Ascending aorta (tissue), 2 donors: ENCODE data around the gene GSN. TPM values are rescaled to one million over a fixed set of nuclear protein-coding genes. Genes with fewer than 3 reads are reported as not detected.
A peak's percentile ranks its signal among the peaks of the same experiment; 100 is the strongest.

Experiments
- DNase-seq, 2 donors: peaks; one replicate each; pipeline ENCODE4 v3.0.0-alpha.2; 2019; ENCODE audit warnings: low spot score in 2 of 2
- H3K27ac ChIP-seq, 2 donors: fragments of 200-600 bp; sonication (generic); one replicate each; pipeline ENCODE4 v1.5.1; 2016 to 2017; ENCODE audit warnings: mild to moderate bottlenecking in 1 of 2
- H3K27me3 ChIP-seq: fragments of 200-600 bp; sonication (generic); one replicate; pipeline ENCODE4 v1.5.1; 2017
- H3K36me3 ChIP-seq, 2 donors: fragments of 200-600 bp; sonication (generic); one replicate each; pipeline ENCODE4 v1.5.1; 2016
- H3K4me1 ChIP-seq, 2 donors: fragments of 200-600 bp; sonication (generic); one replicate each; pipeline ENCODE4 v1.5.1; 2016 to 2017; ENCODE audit warnings: mild to moderate bottlenecking in 1 of 2
- H3K4me3 ChIP-seq, 2 donors: fragments of 200-600 bp; sonication (generic); one replicate each; pipeline ENCODE4 v1.5.1; 2016 to 2017; ENCODE audit warnings: mild to moderate bottlenecking in 1 of 2
- H3K9me3 ChIP-seq, 2 donors: fragments of 200-600 bp; sonication (generic); one replicate each; pipeline ENCODE4 v1.5.1; 2016
- CTCF ChIP-seq, 3 experiments: fragments of 200-600 bp in 2 of 3; fragments of 450-650 bp in 1 of 3; sonication (generic) in 2 of 3; IDR thresholded peaks; one replicate each; pipeline ENCODE4 v1.5.1; 2016 to 2019; ENCODE audit warnings: antibody characterized with exemption in 3 of 3, mild to moderate bottlenecking in 1 of 3, moderate library complexity in 1 of 3
- intact Hi-C: fragments of 100-400 bp; cut with DNase I; formaldehyde crosslinking; loops from one replicate; pipeline ENCODE4 v1.15.1; 2023
- total RNA-seq: library from RNA; depleted of rRNA; stranded (reverse); fragments of >200 nt; gene quantifications from one replicate; pipeline ENCODE4 v1.1.0, GENCODE V29; 2016

GSN gene
- total RNA-seq, 1 donor from 2014 or later = 3,012 TPM

- peaks cover 40 to 82% of the 10 kb centered on the region in 2 donors for H3K4me1 ChIP-seq
- no peak overlapping the region for H3K4me3 ChIP-seq
- H3K27ac ChIP-seq = peak overlapping the region; percentile 92 to 99
- H3K36me3 ChIP-seq = peaks cover 4 to 18% of the 10 kb centered on the region in 2 donors
- H3K9me3 ChIP-seq = no peaks in the 10 kb centered on the region
- no peak for TF ChIP-seq CTCF (IDR thresholded peaks at IDR 0.05)
- H3K27me3 ChIP-seq = no peaks in the 10 kb centered on the region
- no peak for DNase-seq
- intact Hi-C loops = no loop called here
Measured at GRCh38 chr9:121296213-121297127, 28.5 kb downstream of the GSN start.

GRCh38 chr9:121297389-121297788 is 29.4 kb downstream of the GSN start:
- TF ChIP-seq CTCF (IDR thresholded peaks at IDR 0.05) = no peak
- intact Hi-C loops = no loop called here
- peaks cover 43 to 81% of the 10 kb centered on the region in 2 donors for H3K4me1 ChIP-seq
- H3K4me3 ChIP-seq = no peak overlapping the region
- peaks cover 9 to 25% of the 10 kb centered on the region in 2 donors for H3K36me3 ChIP-seq
- DNase-seq = no peak
- no peaks in the 10 kb centered on the region for H3K27me3 ChIP-seq
- peak overlapping the region; percentile 92 to 99 for H3K27ac ChIP-seq
- no peaks in the 10 kb centered on the region for H3K9me3 ChIP-seq

GRCh38 chr9:121298016-121298538 is 30.1 kb downstream of the GSN start:
- no peak for TF ChIP-seq CTCF (IDR thresholded peaks at IDR 0.05)
- Histone ChIP-seq H3K4me1 (peaks cover 43 to 82% of the 10 kb centered on the region in 2 donors), H3K36me3 (peaks cover 11 to 32% of the 10 kb centered on the region in 2 donors), H3K27me3 (no peaks in the 10 kb centered on the region), H3K4me3 (peak overlapping the region in 1 of 2 donors; percentile 74), H3K27ac (peak overlapping the region; percentile 92 to 99), H3K9me3 (no peaks in the 10 kb centered on the region)
- intact Hi-C loops = loop anchor here (2.0 kb wide), 2 partner anchors 15 to 19 kb away; no protein-coding TSS in a partner anchor
- DNase-seq = no peak

DNA sequence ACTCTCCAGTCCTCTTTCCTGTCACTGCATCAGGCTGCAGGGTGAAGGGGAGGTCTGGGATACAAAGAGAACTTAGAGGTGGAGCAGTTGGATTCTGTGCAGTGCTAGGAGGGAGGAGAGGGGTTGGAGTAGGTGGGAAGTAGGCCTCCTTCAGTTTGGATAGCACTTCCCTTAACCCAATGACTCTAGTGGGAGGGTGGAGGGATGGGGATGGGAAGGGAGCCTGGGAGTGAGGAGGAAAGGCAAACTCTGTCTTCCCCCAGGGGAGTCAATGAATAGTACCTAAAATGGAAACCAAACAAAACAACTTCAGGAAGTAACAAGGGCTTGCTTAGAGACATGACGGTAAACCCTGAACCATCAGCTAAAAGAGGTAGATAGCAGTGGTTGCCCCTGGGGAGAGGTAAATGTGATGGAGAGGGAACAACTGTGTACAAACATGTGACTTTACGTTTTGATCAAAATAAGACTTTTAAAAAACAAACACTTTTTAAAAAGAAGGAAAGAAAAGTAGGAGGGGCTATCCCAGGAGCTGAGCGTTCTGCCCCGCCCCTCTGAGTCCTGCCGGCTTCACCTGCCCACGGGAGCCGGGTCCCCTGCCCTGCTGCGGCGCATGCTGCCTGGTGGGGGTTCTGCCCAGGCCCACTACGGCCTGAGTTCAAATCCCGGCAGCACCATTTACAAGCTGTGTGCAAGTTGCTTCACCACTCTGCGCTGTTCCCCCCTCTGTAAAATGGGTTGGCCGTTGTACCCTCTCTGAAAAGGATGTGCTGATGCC is 30.9 kb downstream of the GSN start:
- H3K27me3 ChIP-seq = no peaks in the 10 kb centered on the region
- DNase-seq = peak in 1 of 2 donors; percentile 82
- H3K4me1 ChIP-seq = peaks cover 49 to 83% of the 10 kb centered on the region in 2 donors
- peak overlapping the region; percentile 92 to 99 for H3K27ac ChIP-seq
- peaks cover 19 to 40% of the 10 kb centered on the region in 2 donors for H3K36me3 ChIP-seq
- H3K9me3 ChIP-seq = no peaks in the 10 kb centered on the region
- H3K4me3 ChIP-seq = peak overlapping the region; percentile 70 to 74
- intact Hi-C loops = loop anchor here (2.0 kb wide), 2 partner anchors 14 to 20 kb away; no protein-coding TSS in a partner anchor
- no peak for TF ChIP-seq CTCF (IDR thresholded peaks at IDR 0.05)
